K562 (cell line): Measurements from ENCODE around the gene ZNF563. TPM values are rescaled to one million over a fixed set of nuclear protein-coding genes. Genes with fewer than 3 reads are reported as not detected.
A peak's percentile ranks its signal among the peaks of the same experiment; 100 is the strongest.

Source experiments
- CBX3 ChIP-seq, 2 experiments: IDR thresholded peaks; 1 replicate in 1 of 2; 2 replicates in 1 of 2; pipeline ENCODE4 v1.6.1; 2012; ENCODE audit warnings: inconsistent platforms in 2 of 2, low read length in 2 of 2, borderline replicate concordance in 1 of 2, control low read depth in 1 of 2
- EHMT2 ChIP-seq: fragments of 450-650 bp; IDR thresholded peaks from 2 replicates; pipeline ENCODE4 v1.6.1; 2018; ENCODE audit warnings: antibody characterized with exemption
- FOXO4 ChIP-seq: fragments of 450-650 bp; formaldehyde crosslinking; IDR thresholded peaks from 2 replicates; pipeline ENCODE4 v1.4.0; 2020; ENCODE audit warnings: mild to moderate bottlenecking, moderate library complexity
- STAG1 ChIP-seq: sonication (generic); formaldehyde crosslinking; IDR thresholded peaks from 2 replicates; pipeline ENCODE4 v1.5.0; 2020; ENCODE audit warnings: missing genetic modification reagents, borderline replicate concordance
- THRA ChIP-seq: fragments of 450-650 bp; IDR thresholded peaks from 2 replicates; pipeline ENCODE4 v1.6.1; 2017; ENCODE audit warnings: mild to moderate bottlenecking, moderate library complexity
- ZNF121 ChIP-seq: sonication (generic); formaldehyde crosslinking; conservative IDR thresholded peaks from 2 replicates; pipeline ENCODE4 v1.8.0; 2022; ENCODE audit warnings: missing genetic modification reagents
- ZNF324 ChIP-seq: fragments of 250-450 bp; sonication (Bioruptor Pico); IDR thresholded peaks from 2 replicates; pipeline ENCODE4 v1.4.0; 2020; ENCODE audit warnings: mild to moderate bottlenecking
- ZNF75A ChIP-seq: fragments of 450-650 bp; formaldehyde crosslinking; IDR thresholded peaks from 2 replicates; pipeline ENCODE4 v1.4.0; 2020; ENCODE audit warnings: mild to moderate bottlenecking
- polyA plus RNA-seq, 8 experiments: library from polyadenylated mRNA; depleted of rRNA in 4 of 8; stranded (reverse) in 5 of 8; unstranded in 3 of 8; fragments of >200 nt; fragmentation: Nextera tagmentation in 2 of 8; fragmentation: Illumina TruSeq in 1 of 8; extraction: Ambion mirVana in 2 of 8; extraction: Trizol in 1 of 8; gene quantifications; 2 replicates each; pipeline versions ENCODE4 v1.2.1 to v1.2.3, GENCODE V29; 2011 to 2014; ENCODE audit warnings: inconsistent platforms in 1 of 8, missing spikeins in 1 of 8
- total RNA-seq, 7 experiments: library from RNA; depleted of rRNA in 6 of 7; stranded (reverse); fragments of >200 nt in 6 of 7; fragmentation: Illumina TruSeq in 2 of 7; extraction: Trizol in 2 of 7; gene quantifications; 2 replicates each; pipeline versions ENCODE4 v1.2.1 to v1.2.3, GENCODE V29; 2011 to 2021; ENCODE audit warnings: low replicate concordance in 1 of 7

The ZNF563 gene
- total and polyA plus RNA-seq, 9 of the 15 experiments (the other 6 are each of a cell fraction or from before 2014, with no cell fraction given) = 0.37 to 2.9 (median 0.74) TPM

- no peak for TF ChIP-seq FOXO4
- peak; percentile 97 for TF ChIP-seq ZNF75A
- TF ChIP-seq THRA = no peak
- TF ChIP-seq STAG1 = no peak
- TF ChIP-seq ZNF121 = no peak
- no peak for TF ChIP-seq ZNF324 (CRISPR knock-in tag)
- TF ChIP-seq CBX3 (IDR thresholded peaks at IDR 0.05; ENCODE audit: borderline replicate concordance in 1 of 2, low read length in 2 of 2) = no peak
- no peak for TF ChIP-seq EHMT2
- TF ChIP-seq, all 486 proteins: peak for 7
Observed at GRCh38 chr19:12272980-12273901, 60.2 kb downstream of the ZNF563 start (continued).
